K562 (cell line): ENCODE results near the gene BRICD5. TPM values are rescaled to one million over a fixed set of nuclear protein-coding genes. Genes with fewer than 3 reads are reported as not detected.
A peak's percentile ranks its signal among the peaks of the same experiment; 100 is the strongest.

Experiments
- KLF13 ChIP-seq: fragments of 450-650 bp; IDR thresholded peaks from 2 replicates; pipeline ENCODE4 v1.6.1; 2016; ENCODE audit warnings: missing genetic modification characterization, low read depth, mild to moderate bottlenecking, missing compliant biosample characterization, moderate library complexity, borderline replicate concordance
- OTX1 ChIP-seq: fragments of 450-650 bp; formaldehyde crosslinking; IDR thresholded peaks from 2 replicates; pipeline ENCODE4 v1.4.0; 2022; ENCODE audit warnings: mild to moderate bottlenecking
- SP2 ChIP-seq: IDR thresholded peaks from 2 replicates; pipeline ENCODE4 v1.6.1; 2011; ENCODE audit warnings: mild to moderate bottlenecking, low read depth, low read length, moderate library complexity; ENCODE audit not compliant: poor library complexity, severe bottlenecking; ENCODE audit errors: extremely low read depth
- TAF1 ChIP-seq: IDR thresholded peaks from 2 replicates; pipeline ENCODE4 v1.6.1; 2011; ENCODE audit warnings: mild to moderate bottlenecking, low read length, moderate library complexity; ENCODE audit not compliant: insufficient read depth, control insufficient read depth, severe bottlenecking; ENCODE audit errors: extremely low read depth
- polyA plus RNA-seq, 8 experiments: library from polyadenylated mRNA; depleted of rRNA in 4 of 8; stranded (reverse) in 5 of 8; unstranded in 3 of 8; fragments of >200 nt; fragmentation: Nextera tagmentation in 2 of 8; fragmentation: Illumina TruSeq in 1 of 8; extraction: Ambion mirVana in 2 of 8; extraction: Trizol in 1 of 8; gene quantifications; 2 replicates each; pipeline versions ENCODE4 v1.2.1 to v1.2.3, GENCODE V29; 2011 to 2014; ENCODE audit warnings: inconsistent platforms in 1 of 8, missing spikeins in 1 of 8
- total RNA-seq, 7 experiments: library from RNA; depleted of rRNA in 6 of 7; stranded (reverse); fragments of >200 nt in 6 of 7; fragmentation: Illumina TruSeq in 2 of 7; extraction: Trizol in 2 of 7; gene quantifications; 2 replicates each; pipeline versions ENCODE4 v1.2.1 to v1.2.3, GENCODE V29; 2011 to 2021; ENCODE audit warnings: low replicate concordance in 1 of 7
- TF ChIP-seq, protein P1 (sequence below), 2 experiments: fragments of 450-650 bp; IDR thresholded peaks; 2 replicates each; pipeline ENCODE4 v1.6.1; 2018; ENCODE audit warnings: mild to moderate bottlenecking in 2 of 2, low read depth in 1 of 2; ENCODE audit not compliant: partially characterized antibody in 2 of 2
- TF ChIP-seq, protein P2 (sequence below): IDR thresholded peaks from 2 replicates; pipeline ENCODE4 v1.6.1; 2011; ENCODE audit not compliant: insufficient read length; ENCODE audit errors: extremely low read depth
- TF ChIP-seq, protein P3 (sequence below): fragments of 250-450 bp; sonication (Bioruptor Pico); IDR thresholded peaks from 2 replicates; pipeline ENCODE4 v1.4.0; 2020; ENCODE audit warnings: mild to moderate bottlenecking, moderate library complexity, borderline replicate concordance

Gene BRICD5
- total and polyA plus RNA-seq, 9 of the 15 experiments (the other 6 are each of a cell fraction or from before 2014, with no cell fraction given) = 0.24 to 15.1 (median 2.4) TPM; not detected in 1

DNA sequence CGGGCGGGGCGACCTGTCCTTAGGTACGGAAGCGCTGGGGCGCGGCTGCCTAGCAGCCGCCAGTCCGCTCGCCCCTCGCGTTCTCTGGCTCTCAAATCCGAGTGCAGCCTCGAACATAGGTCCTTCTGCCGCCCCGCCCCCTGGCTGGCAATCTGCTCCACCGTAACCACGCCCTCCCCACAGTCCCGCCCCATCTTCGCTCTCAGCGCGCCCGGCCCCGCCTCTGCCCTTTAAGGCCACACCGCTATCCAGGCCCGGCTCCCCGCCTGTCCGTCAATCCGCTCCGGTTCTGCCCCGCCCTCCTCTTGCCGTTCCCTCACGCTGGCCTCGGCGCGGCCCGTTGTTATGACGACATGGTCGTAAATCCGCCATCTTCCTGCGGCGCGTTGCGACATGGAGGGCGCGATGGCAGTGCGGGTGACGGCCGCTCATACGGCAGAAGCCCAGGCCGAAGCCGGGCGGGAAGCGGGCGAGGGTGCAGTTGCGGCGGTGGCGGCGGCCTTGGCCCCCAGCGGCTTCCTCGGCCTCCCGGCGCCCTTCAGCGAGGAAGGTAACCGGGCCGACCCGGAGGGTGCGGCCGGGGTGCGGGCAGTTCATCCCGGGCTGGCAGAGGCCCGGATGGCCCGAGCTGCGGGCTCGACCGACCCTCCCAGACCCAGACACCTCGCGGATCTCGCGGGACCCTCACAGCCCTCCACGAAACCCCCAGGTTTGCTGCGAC, 12.7 kb upstream of the BRICD5 start, which contains the start of gene E4F1 (continued):
- TF ChIP-seq, protein P1, sequence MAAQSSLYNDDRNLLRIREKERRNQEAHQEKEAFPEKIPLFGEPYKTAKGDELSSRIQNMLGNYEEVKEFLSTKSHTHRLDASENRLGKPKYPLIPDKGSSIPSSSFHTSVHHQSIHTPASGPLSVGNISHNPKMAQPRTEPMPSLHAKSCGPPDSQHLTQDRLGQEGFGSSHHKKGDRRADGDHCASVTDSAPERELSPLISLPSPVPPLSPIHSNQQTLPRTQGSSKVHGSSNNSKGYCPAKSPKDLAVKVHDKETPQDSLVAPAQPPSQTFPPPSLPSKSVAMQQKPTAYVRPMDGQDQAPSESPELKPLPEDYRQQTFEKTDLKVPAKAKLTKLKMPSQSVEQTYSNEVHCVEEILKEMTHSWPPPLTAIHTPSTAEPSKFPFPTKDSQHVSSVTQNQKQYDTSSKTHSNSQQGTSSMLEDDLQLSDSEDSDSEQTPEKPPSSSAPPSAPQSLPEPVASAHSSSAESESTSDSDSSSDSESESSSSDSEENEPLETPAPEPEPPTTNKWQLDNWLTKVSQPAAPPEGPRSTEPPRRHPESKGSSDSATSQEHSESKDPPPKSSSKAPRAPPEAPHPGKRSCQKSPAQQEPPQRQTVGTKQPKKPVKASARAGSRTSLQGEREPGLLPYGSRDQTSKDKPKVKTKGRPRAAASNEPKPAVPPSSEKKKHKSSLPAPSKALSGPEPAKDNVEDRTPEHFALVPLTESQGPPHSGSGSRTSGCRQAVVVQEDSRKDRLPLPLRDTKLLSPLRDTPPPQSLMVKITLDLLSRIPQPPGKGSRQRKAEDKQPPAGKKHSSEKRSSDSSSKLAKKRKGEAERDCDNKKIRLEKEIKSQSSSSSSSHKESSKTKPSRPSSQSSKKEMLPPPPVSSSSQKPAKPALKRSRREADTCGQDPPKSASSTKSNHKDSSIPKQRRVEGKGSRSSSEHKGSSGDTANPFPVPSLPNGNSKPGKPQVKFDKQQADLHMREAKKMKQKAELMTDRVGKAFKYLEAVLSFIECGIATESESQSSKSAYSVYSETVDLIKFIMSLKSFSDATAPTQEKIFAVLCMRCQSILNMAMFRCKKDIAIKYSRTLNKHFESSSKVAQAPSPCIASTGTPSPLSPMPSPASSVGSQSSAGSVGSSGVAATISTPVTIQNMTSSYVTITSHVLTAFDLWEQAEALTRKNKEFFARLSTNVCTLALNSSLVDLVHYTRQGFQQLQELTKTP (IDR thresholded peaks at IDR 0.05; ENCODE audit: low read depth in 1 of 2, partially characterized antibody in 2 of 2) = no peak
- TF ChIP-seq SP2 (no peak), TAF1 (peak; percentile 87), OTX1 (CRISPR knock-in tag) (no peak), KLF13 (no peak; the same call in 1 of the 2 replicates)
- TF ChIP-seq, protein P2, sequence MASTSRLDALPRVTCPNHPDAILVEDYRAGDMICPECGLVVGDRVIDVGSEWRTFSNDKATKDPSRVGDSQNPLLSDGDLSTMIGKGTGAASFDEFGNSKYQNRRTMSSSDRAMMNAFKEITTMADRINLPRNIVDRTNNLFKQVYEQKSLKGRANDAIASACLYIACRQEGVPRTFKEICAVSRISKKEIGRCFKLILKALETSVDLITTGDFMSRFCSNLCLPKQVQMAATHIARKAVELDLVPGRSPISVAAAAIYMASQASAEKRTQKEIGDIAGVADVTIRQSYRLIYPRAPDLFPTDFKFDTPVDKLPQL = no peak
- TF ChIP-seq, protein P3, sequence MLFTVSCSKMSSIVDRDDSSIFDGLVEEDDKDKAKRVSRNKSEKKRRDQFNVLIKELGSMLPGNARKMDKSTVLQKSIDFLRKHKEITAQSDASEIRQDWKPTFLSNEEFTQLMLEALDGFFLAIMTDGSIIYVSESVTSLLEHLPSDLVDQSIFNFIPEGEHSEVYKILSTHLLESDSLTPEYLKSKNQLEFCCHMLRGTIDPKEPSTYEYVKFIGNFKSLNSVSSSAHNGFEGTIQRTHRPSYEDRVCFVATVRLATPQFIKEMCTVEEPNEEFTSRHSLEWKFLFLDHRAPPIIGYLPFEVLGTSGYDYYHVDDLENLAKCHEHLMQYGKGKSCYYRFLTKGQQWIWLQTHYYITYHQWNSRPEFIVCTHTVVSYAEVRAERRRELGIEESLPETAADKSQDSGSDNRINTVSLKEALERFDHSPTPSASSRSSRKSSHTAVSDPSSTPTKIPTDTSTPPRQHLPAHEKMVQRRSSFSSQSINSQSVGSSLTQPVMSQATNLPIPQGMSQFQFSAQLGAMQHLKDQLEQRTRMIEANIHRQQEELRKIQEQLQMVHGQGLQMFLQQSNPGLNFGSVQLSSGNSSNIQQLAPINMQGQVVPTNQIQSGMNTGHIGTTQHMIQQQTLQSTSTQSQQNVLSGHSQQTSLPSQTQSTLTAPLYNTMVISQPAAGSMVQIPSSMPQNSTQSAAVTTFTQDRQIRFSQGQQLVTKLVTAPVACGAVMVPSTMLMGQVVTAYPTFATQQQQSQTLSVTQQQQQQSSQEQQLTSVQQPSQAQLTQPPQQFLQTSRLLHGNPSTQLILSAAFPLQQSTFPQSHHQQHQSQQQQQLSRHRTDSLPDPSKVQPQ (CRISPR knock-in tag) = no peak
